Measurements from ENCODE around the gene ZNF24. TPM values are rescaled to one million over a fixed set of nuclear protein-coding genes. Genes with fewer than 3 reads are reported as not detected.

The ZNF24 gene
- 10 to 100 TPM; 63.2 to 66.4 TPM for total RNA-seq

GRCh38 chr18:35343936-35344735 is at the start of gene ZNF24:
Gene ZNF24, minus strand, starts transcription at chr18:35344420. Its CDS starts 3,770 bp downstream, at chr18:35340650.
- DNase-seq (peak; percentile 93), ATAC-seq (ENCODE audit: low read depth) (peak; percentile 87)
- no peaks in the 10 kb centered on the region for H3K27me3 Mint-ChIP-seq
- H3K4me1 Mint-ChIP-seq: peaks cover 21% of the 10 kb centered on the region
- no peaks in the 10 kb centered on the region for H3K9me3 Mint-ChIP-seq
- POLR2A ChIA-PET: interaction anchor here (0.5 to 2.4 kb wide), 9 partner anchors 9 to 785 kb away, joined by 3 to 19 read pairs (median 4); partner anchors contain the start of genes INO80C, SLC39A6, ZNF396 and ZNF397
- H3K4me3 Mint-ChIP-seq: peak within 1 kb of the TSS; percentile 97
- peak within 1 kb of the TSS; percentile 95 for H3K27ac Mint-ChIP-seq
- peaks cover 11% of the 10 kb centered on the region for H3K36me3 Mint-ChIP-seq

- Mint-ChIP-seq H3K27me3 (peaks cover 17% of the 10 kb centered on the region), H3K36me3 (no peaks in the 10 kb centered on the region), H3K27ac (no peak overlapping the region), H3K4me3 (no peak overlapping the region), H3K9me3 (peaks cover 2% of the 10 kb centered on the region), H3K4me1 (no peaks in the 10 kb centered on the region)
- POLR2A ChIA-PET: no interaction called here
- ATAC-seq (ENCODE audit: low read depth): no peak
- DNase-seq: no peak
Observed at GRCh38 chr18:35393716-35394115, 49.5 kb upstream of the ZNF24 start.

- ATAC-seq (ENCODE audit: low read depth) (no peak), DNase-seq (no peak)
- H3K4me3 Mint-ChIP-seq: no peak overlapping the region
- H3K9me3 Mint-ChIP-seq: peaks cover 2% of the 10 kb centered on the region
- H3K36me3 Mint-ChIP-seq: no peaks in the 10 kb centered on the region
- POLR2A ChIA-PET: no interaction called here
- H3K4me1 Mint-ChIP-seq: no peaks in the 10 kb centered on the region
- H3K27ac Mint-ChIP-seq: no peak overlapping the region
- H3K27me3 Mint-ChIP-seq: peaks cover 23% of the 10 kb centered on the region
Observed at GRCh38 chr18:35392375-35392774, 48.2 kb upstream of the ZNF24 start.

GRCh38 chr18:35390951-35391700 is 46.9 kb upstream of the ZNF24 start:
- Mint-ChIP-seq H3K27ac (no peak overlapping the region), H3K9me3 (peaks cover 2% of the 10 kb centered on the region), H3K4me3 (no peak overlapping the region), H3K4me1 (peaks cover 4% of the 10 kb centered on the region), H3K36me3 (no peaks in the 10 kb centered on the region), H3K27me3 (peaks cover 27% of the 10 kb centered on the region)
- POLR2A ChIA-PET: no interaction called here
- ATAC-seq (ENCODE audit: low read depth): no peak
- DNase-seq: no peak

- Mint-ChIP-seq H3K27ac (no peak overlapping the region), H3K9me3 (peaks cover 2% of the 10 kb centered on the region), H3K36me3 (no peaks in the 10 kb centered on the region), H3K4me1 (peaks cover 4% of the 10 kb centered on the region), H3K4me3 (no peak overlapping the region), H3K27me3 (peaks cover 29% of the 10 kb centered on the region)
- no peak for DNase-seq
- POLR2A ChIA-PET: no interaction called here
- no peak for ATAC-seq (ENCODE audit: low read depth)
Observed at GRCh38 chr18:35389095-35389618, 44.9 kb upstream of the ZNF24 start.

GRCh38 chr18:35387152-35387571 is 42.9 kb upstream of the ZNF24 start:
- Mint-ChIP-seq H3K4me3 (no peak overlapping the region), H3K36me3 (no peaks in the 10 kb centered on the region), H3K4me1 (peaks cover 4% of the 10 kb centered on the region), H3K27ac (no peak overlapping the region), H3K27me3 (peaks cover 29% of the 10 kb centered on the region), H3K9me3 (no peaks in the 10 kb centered on the region)
- ATAC-seq (ENCODE audit: low read depth) (peak; percentile 43), DNase-seq (no peak)
- POLR2A ChIA-PET: no interaction called here

- H3K4me1 Mint-ChIP-seq: peaks cover 4% of the 10 kb centered on the region
- DNase-seq (peak; percentile 41), ATAC-seq (ENCODE audit: low read depth) (peak; percentile 87)
- H3K36me3 Mint-ChIP-seq: no peaks in the 10 kb centered on the region
- no peaks in the 10 kb centered on the region for H3K9me3 Mint-ChIP-seq
- peaks cover 29% of the 10 kb centered on the region for H3K27me3 Mint-ChIP-seq
- POLR2A ChIA-PET: no interaction called here
- H3K4me3 Mint-ChIP-seq: no peak overlapping the region
- no peak overlapping the region for H3K27ac Mint-ChIP-seq
Observed at GRCh38 chr18:35386600-35387100, 42.4 kb upstream of the ZNF24 start.

- no peaks in the 10 kb centered on the region for H3K9me3 Mint-ChIP-seq
- peaks cover 15% of the 10 kb centered on the region for H3K27me3 Mint-ChIP-seq
- DNase-seq (no peak), ATAC-seq (ENCODE audit: low read depth) (no peak)
- H3K4me3 Mint-ChIP-seq: no peak overlapping the region
- H3K4me1 Mint-ChIP-seq: peaks cover 4% of the 10 kb centered on the region
- no peak overlapping the region for H3K27ac Mint-ChIP-seq
- POLR2A ChIA-PET: no interaction called here
- no peaks in the 10 kb centered on the region for H3K36me3 Mint-ChIP-seq
Observed at GRCh38 chr18:35383136-35383535, 38.9 kb upstream of the ZNF24 start.

- DNase-seq (no peak), ATAC-seq (ENCODE audit: low read depth) (no peak)
- no peak overlapping the region for H3K4me3 Mint-ChIP-seq
- no peak overlapping the region for H3K27ac Mint-ChIP-seq
- H3K36me3 Mint-ChIP-seq: no peaks in the 10 kb centered on the region
- peaks cover 2% of the 10 kb centered on the region for H3K27me3 Mint-ChIP-seq
- POLR2A ChIA-PET: no interaction called here
- H3K9me3 Mint-ChIP-seq: no peaks in the 10 kb centered on the region
- peaks cover 6% of the 10 kb centered on the region for H3K4me1 Mint-ChIP-seq
Observed at GRCh38 chr18:35379421-35379820, 35.2 kb upstream of the ZNF24 start.

- POLR2A ChIA-PET: no interaction called here
- Mint-ChIP-seq H3K27ac (no peak overlapping the region), H3K4me3 (no peak overlapping the region)
Observed at GRCh38 chr18:35378574-35378896, 34.3 kb upstream of the ZNF24 start.

GRCh38 chr18:35377875-35378573 is 33.8 kb upstream of the ZNF24 start:
- Mint-ChIP-seq H3K9me3 (no peaks in the 10 kb centered on the region), H3K27ac (peak overlapping the region; percentile 14), H3K27me3 (no peaks in the 10 kb centered on the region), H3K36me3 (peaks cover 2% of the 10 kb centered on the region), H3K4me1 (peaks cover 6% of the 10 kb centered on the region), H3K4me3 (peak overlapping the region; percentile 72)
- no peak for DNase-seq
- no peak for ATAC-seq (ENCODE audit: low read depth)
- POLR2A ChIA-PET: interaction anchor here (0.7 kb wide), 2 partner anchors 33 to 138 kb away, joined by 3 read pairs; partner anchors contain the start of gene ZNF397

More at GRCh38 chr18:35378574-35378896, 34.3 kb upstream of the ZNF24 start:
- Mint-ChIP-seq H3K36me3 (peaks cover 2% of the 10 kb centered on the region), H3K9me3 (no peaks in the 10 kb centered on the region), H3K4me1 (peaks cover 6% of the 10 kb centered on the region), H3K27me3 (no peaks in the 10 kb centered on the region)
- DNase-seq (no peak), ATAC-seq (ENCODE audit: low read depth) (no peak)

- Mint-ChIP-seq H3K27ac (peak within 1 kb of the TSS; percentile 75), H3K36me3 (peaks cover 2% of the 10 kb centered on the region), H3K4me3 (peak within 1 kb of the TSS; percentile 82), H3K4me1 (peaks cover 7% of the 10 kb centered on the region), H3K9me3 (no peaks in the 10 kb centered on the region), H3K27me3 (no peaks in the 10 kb centered on the region)
- peak; percentile 79 for ATAC-seq (ENCODE audit: low read depth)
- DNase-seq: peak; percentile 81
- POLR2A ChIA-PET: interaction anchor here (0.7 kb wide), 2 partner anchors 32 to 137 kb away, joined by 3 read pairs; partner anchors contain the start of gene ZNF397
Observed at GRCh38 chr18:35376742-35377695, 32.8 kb upstream of the ZNF24 start, which contains the start of gene ZNF396. Gene ZNF396, minus strand, starts transcription at chr18:35377337. Its CDS starts 3,045 bp downstream, at chr18:35374292.
